MM.1S (cell line): ENCODE data around the gene KMT2E.

ENCODE experiments used
- CTCF ChIP-seq: fragments of 300-600 bp; sonication (generic); IDR thresholded peaks from 2 replicates; pipeline ENCODE4 v1.5.1; 2016; ENCODE audit warnings: antibody characterized with exemption, low read length, mixed read lengths
- EZH2 ChIP-seq: fragments of 300-600 bp; sonication (generic); optimal IDR thresholded peaks from 2 replicates; pipeline ENCODE3; 2017; ENCODE audit warnings: low read depth, mild to moderate bottlenecking, antibody characterized with exemption, low read length, mixed read lengths

DNA sequence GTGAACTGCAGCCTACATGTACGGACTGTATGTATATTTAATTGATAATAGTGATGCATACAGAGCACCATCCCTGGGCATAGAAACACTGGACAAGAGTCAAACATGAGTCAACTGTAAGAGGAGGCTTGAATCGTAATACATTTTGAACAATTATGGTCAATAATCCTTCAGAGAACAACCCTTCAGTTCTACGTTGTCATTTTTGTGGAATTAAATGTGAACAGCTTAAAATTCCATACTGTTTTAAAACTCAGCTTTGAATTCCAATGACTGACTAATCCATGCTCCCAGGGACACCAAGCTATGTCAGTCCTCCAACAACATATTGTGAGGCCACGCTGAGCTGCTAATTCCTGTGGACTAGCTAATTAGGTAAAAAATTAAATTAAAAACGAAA is 41.5 kb upstream of the KMT2E start:
- TF ChIP-seq CTCF (no peak), EZH2 (no peak)
